Thoracic aorta (tissue), 2 donors: ENCODE measurements around the gene MOV10L1. TPM values are rescaled to one million over a fixed set of nuclear protein-coding genes. Genes with fewer than 3 reads are reported as not detected.
"Not testable (repeated sequence)": the region's sequence is repeated elsewhere in the genome, so short reads cannot be mapped to it uniquely, and the experiment has no call there.

ENCODE experiments used
- ATAC-seq: fragments of 150-250 bp; one replicate; pipeline ENCODE4 v1.8.0; 2017; ENCODE audit warnings: low read depth; ENCODE audit not compliant: insufficient number of reproducible peaks, low FRiP score
- DNase-seq: peaks from one replicate; pipeline ENCODE4 v3.0.0-alpha.2; 2020; ENCODE audit warnings: low spot score
- H3K27ac ChIP-seq, 2 donors: fragments of 200-600 bp; sonication (generic); 1 replicate in 1 of 2; 2 replicates in 1 of 2; pipeline ENCODE4 v1.5.1; 2016; ENCODE audit warnings: mild to moderate bottlenecking in 2 of 2, moderate library complexity in 2 of 2
- H3K27me3 ChIP-seq: fragments of 200-600 bp; sonication (generic); replicated peaks from 2 replicates; pipeline ENCODE4 v1.6.0; 2016; ENCODE audit warnings: mild to moderate bottlenecking; ENCODE audit not compliant: insufficient read depth
- H3K36me3 ChIP-seq: fragments of 200-600 bp; sonication (generic); one replicate; pipeline ENCODE4 v1.5.1; 2016
- H3K4me1 ChIP-seq, 2 donors: fragments of 200-600 bp; sonication (generic); 1 replicate in 1 of 2; 2 replicates in 1 of 2; pipeline versions ENCODE4 v1.5.1 to v1.6.0; 2016; ENCODE audit warnings: low read depth in 2 of 2, mild to moderate bottlenecking in 1 of 2; ENCODE audit not compliant: control insufficient read depth in 1 of 2
- H3K4me3 ChIP-seq: fragments of 200-600 bp; sonication (generic); 2 replicates; pipeline ENCODE4 v1.5.1; 2016; ENCODE audit warnings: mild to moderate bottlenecking
- H3K9me3 ChIP-seq: fragments of 200-600 bp; sonication (generic); 2 replicates; pipeline ENCODE4 v1.5.1; 2016
- total RNA-seq, 2 donors: library from RNA; depleted of rRNA; stranded (reverse); fragments of >200 nt; gene quantifications; one replicate each; pipeline versions ENCODE4 v1.1.0 to v1.2.3, GENCODE V29; 2016
- TF ChIP-seq, protein P1 (sequence below): fragments of 200-600 bp; sonication (generic); IDR thresholded peaks from one replicate; pipeline ENCODE4 v1.5.1; 2019; ENCODE audit warnings: antibody characterized with exemption

Gene MOV10L1
- total RNA-seq, 2 donors from 2014 or later = 4.6 to 7.4 TPM

DNA sequence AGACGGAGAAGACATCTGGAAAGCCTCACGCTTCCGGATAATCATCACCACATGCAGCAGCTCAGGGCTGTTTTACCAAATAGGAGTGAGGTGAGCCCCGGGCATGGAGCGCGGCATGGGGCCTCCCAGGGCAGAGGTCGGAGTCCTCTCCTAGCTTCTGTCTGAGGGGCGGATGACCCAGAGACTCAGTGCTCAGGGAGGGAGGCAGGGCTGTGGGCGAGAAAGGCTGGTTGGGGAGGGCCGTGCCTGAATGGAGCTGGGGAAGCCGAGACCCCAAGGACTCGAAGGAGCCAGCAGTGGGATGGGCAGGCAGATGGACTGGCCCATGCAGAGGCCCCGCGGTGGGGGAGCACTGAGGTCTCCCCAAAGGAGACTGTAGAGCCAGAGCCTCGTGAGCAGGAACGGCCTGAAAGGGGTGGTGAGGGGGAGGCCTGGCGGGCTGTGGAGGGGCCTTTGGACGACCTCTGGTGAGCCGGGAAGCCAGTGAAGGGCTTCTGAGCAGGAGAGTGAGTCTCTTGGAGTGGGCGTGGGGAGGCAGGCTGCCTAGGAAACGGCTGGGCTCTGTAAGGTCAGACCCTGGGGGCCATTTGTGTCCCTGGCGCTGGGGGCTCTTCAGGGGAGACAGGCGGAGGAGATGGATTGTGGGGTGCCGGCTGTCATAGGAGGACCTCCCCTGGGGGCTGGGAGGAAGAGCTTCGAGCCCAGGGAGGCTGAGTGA, 56.1 kb downstream of the MOV10L1 start:
- Histone ChIP-seq H3K27me3 (no peaks in the 10 kb centered on the region), H3K27ac (no peak overlapping the region), H3K9me3 (no peaks in the 10 kb centered on the region), H3K36me3 (no peaks in the 10 kb centered on the region), H3K4me3 (no peak overlapping the region), H3K4me1 (peaks cover 4 to 14% of the 10 kb centered on the region in 2 donors)
- TF ChIP-seq, protein P1, sequence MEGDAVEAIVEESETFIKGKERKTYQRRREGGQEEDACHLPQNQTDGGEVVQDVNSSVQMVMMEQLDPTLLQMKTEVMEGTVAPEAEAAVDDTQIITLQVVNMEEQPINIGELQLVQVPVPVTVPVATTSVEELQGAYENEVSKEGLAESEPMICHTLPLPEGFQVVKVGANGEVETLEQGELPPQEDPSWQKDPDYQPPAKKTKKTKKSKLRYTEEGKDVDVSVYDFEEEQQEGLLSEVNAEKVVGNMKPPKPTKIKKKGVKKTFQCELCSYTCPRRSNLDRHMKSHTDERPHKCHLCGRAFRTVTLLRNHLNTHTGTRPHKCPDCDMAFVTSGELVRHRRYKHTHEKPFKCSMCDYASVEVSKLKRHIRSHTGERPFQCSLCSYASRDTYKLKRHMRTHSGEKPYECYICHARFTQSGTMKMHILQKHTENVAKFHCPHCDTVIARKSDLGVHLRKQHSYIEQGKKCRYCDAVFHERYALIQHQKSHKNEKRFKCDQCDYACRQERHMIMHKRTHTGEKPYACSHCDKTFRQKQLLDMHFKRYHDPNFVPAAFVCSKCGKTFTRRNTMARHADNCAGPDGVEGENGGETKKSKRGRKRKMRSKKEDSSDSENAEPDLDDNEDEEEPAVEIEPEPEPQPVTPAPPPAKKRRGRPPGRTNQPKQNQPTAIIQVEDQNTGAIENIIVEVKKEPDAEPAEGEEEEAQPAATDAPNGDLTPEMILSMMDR = no peak
- ATAC-seq (no peak), DNase-seq (no peak)

DNA sequence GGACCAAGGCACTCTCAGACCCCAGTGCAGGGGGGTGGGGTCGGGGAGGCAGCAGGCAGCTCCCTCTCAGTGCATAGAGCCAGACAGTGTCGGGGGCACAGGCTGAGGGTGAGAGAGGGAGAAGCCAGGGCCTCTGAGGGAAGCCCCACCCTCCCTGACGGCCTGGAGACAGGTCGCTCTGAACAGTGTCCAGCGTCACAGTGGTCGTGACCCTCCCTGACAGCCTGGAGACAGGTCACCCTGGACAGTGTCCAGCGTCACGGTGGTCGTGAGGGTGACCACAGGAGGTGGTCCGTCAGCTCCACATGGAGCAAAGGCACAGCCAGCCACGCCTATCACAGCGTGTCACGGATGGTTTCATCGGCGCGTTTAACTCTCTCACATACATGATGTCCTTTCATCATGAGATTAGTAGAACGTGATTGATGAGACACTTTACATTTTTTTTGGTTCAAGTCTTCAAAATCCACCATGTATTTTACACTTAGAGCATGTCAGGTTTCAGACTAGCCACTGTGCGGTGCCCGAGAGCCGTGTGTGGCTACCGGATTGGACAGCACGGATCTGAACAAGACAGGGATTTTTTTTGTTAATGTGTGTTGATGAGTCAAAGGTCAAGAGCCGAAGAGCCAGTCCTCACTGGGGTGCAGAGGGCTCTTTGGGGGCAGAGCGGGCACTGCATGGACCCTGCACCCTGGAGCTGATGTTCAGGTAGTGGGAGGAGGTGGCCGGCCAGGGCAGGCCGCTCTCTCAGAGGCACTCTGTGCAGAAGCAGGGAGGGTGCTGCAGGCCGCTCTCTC, 56.8 kb downstream of the MOV10L1 start:
- ATAC-seq (no peak), DNase-seq (no peak)
- H3K27me3 ChIP-seq = no peaks in the 10 kb centered on the region
- no peaks in the 10 kb centered on the region for H3K9me3 ChIP-seq
- TF ChIP-seq, protein P1 = peak; percentile 51
- no peak overlapping the region for H3K4me3 ChIP-seq
- no peak overlapping the region for H3K27ac ChIP-seq
- no peaks in the 10 kb centered on the region for H3K36me3 ChIP-seq
- H3K4me1 ChIP-seq = peaks cover 3 to 6% of the 10 kb centered on the region in 2 donors

DNA sequence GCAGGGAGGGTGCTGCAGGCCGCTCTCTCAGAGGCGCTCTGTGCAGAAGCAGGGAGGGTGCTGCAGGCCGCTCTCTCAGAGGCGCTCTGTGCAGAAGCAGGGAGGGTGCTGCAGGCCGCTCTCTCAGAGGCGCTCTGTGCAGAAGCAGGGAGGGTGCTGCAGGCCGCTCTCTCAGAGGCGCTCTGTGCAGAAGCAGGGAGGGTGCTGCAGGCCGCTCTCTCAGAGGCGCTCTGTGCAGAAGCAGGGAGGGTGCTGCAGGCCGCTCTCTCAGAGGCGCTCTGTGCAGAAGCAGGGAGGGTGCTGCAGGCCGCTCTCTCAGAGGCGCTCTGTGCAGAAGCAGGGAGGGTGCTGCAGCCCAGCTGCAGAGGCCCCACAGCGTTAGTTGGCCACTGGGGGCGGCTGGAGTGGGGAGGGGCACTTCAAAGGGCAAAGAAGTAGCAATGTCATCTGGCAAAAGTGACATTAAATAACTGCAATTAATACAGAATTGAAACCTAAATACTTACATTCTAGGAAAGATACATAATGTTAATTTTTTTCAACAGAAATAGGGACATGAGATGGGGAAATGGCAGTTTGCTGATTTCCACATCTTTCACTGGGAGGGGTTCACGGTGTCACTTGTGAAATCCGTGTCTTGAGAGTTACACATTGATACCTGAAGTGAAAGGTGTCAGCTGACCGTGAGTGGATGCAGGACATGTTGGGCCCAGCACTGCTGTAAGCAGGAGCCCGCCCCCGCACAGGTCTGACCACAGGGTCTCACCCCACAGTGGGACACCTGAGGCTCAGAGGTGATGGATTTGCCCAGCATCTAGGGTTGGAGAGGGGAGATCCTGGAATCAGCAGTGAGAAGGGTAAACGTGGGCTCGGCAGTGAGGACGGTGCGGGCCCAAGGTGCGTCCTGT, 57.7 kb downstream of the MOV10L1 start:
- H3K9me3 ChIP-seq, H3K4me1 ChIP-seq, H3K27me3 ChIP-seq, H3K4me3 ChIP-seq, H3K27ac ChIP-seq, H3K36me3 ChIP-seq, DNase-seq, ATAC-seq: not testable (repeated sequence)

DNA sequence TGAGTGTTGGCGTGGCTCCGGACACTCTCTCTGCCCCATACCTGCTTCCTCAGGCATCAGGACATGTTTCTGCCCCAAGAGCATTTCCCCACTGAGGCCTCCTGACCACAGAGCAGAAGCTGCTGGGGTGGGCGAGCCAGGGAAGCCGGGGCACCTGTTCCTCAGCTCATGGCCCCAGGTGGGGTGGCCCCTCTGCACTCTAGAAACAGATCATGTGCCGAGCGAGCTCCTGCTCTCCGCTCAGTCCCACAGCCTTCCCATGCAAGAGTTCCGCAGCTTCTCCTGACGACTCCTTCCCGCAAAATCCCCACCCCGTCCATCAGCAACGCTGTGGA, 58.3 kb downstream of the MOV10L1 start:
- no peak for DNase-seq
- H3K9me3 ChIP-seq = no peaks in the 10 kb centered on the region
- H3K4me1 ChIP-seq = no peaks in the 10 kb centered on the region
- H3K36me3 ChIP-seq = no peaks in the 10 kb centered on the region
- H3K27me3 ChIP-seq = no peaks in the 10 kb centered on the region
- ATAC-seq = no peak
- TF ChIP-seq, protein P1 = no peak
- H3K27ac ChIP-seq = no peak overlapping the region
- H3K4me3 ChIP-seq = no peak overlapping the region

DNA sequence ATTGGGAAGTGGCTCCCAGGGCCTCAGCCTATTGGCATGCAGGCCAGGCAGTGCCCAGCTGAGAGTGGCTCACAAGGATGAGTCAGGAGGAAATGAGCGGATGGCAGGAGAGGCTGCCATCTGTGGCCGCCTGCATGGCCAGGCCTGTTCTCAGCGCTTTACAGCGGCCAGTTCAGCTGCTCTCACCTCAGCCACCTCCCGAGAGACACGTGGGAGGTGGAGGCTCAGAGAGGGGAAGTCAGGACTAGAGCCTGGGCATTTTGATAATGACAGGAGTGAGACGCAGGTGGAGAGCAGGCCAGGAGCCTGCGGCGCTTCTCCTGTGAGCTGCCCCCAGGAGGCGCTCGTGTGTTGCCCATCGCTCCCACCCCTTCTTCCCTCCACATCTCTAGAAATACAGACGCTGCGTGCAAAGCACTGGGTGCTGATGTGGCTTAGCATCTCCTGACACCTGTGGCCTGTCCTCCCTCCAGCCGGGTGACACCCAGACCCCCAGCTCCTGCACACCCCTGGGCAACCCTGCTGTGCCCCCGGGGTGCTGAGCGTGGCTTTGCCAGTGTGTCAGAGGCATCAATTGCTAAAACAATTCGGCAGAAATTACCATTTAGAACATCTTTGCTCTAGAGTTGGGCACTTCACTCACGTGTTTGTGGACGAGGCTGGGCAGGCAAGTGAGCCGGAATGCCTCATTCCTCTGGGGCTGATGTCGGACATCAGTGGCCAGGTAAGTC, 59.4 kb downstream of the MOV10L1 start:
- DNase-seq (no peak), ATAC-seq (no peak)

More for the DNA sequence above, 59.4 kb downstream of the MOV10L1 start:
- no peaks in the 10 kb centered on the region for H3K36me3 ChIP-seq
- TF ChIP-seq, protein P1 = peak; percentile 38
- no peak overlapping the region for H3K4me3 ChIP-seq
- H3K27ac ChIP-seq = no peak overlapping the region
- no peaks in the 10 kb centered on the region for H3K9me3 ChIP-seq
- H3K27me3 ChIP-seq = no peaks in the 10 kb centered on the region
- H3K4me1 ChIP-seq = no peaks in the 10 kb centered on the region
